GM12878 (cell line): Measurements from ENCODE around the gene CACNA2D1. TPM values are rescaled to one million over a fixed set of nuclear protein-coding genes. Genes with fewer than 3 reads are reported as not detected.

ENCODE experiments used
- ATAC-seq: fragments of 200-7000 bp; cut with Tn5 transposase; 3 replicates; pipeline ENCODE4 v1.9.1; 2020; ENCODE audit warnings: mild to moderate bottlenecking, moderate library complexity
- BruUV-seq: library from RNA; stranded (reverse); fragments of 400-500 nt; replicated peaks from 2 replicates; lab custom pipeline; 2021; lab: Mats Ljungman, UMichigan
- CTCF ChIA-PET: fragments of 300-600 bp; sonication (Branson Sonifier 250); formaldehyde crosslinking; extraction: SDS; loops from one replicate; lab custom pipeline; 2021; ENCODE audit warnings: inconsistent platforms; lab: Yijun Ruan, JAX
- POLR2A ChIA-PET: fragments of 350-600 bp; formaldehyde crosslinking; extraction: SDS; loops from one replicate; lab custom pipeline; 2021; ENCODE audit warnings: inconsistent platforms; lab: Charles Lee
- RAD21 ChIA-PET: fragments of 300-600 bp; sonication (Branson Sonifier 250); formaldehyde crosslinking; loops from one replicate; lab custom pipeline; 2023; ENCODE audit warnings: antibody characterized with exemption; ENCODE audit not compliant: unreplicated experiment; lab: Charles Lee
- SMC1A ChIA-PET: fragments of 300-600 bp; sonication (Branson Sonifier 250); formaldehyde crosslinking; loops from one replicate; lab custom pipeline; 2023; ENCODE audit not compliant: unreplicated experiment, uncharacterized antibody; lab: Charles Lee
- DNase-seq: peaks from one replicate; pipeline ENCODE4 v3.0.0-alpha.2; 2011; ENCODE audit warnings: low read depth, low spot score
- FAIRE-seq: peaks from 3 replicates; lab custom pipeline; 2011; peaks lifted over from hg19 to GRCh38; lab: Jason Lieb, UNC
- H2AFZ ChIP-seq: 2 replicates; pipeline ENCODE4 v1.6.0; 2011; ENCODE audit warnings: low read depth, low read length, control low read depth; ENCODE audit not compliant: control insufficient read depth
- H3K27ac ChIP-seq: 2 replicates; pipeline ENCODE4 v1.5.1; 2011; ENCODE audit warnings: control low read depth; ENCODE audit not compliant: control insufficient read depth, insufficient read depth
- H3K27me3 ChIP-seq, 2 experiments: replicated peaks in 1 of 2; 2 replicates each; pipeline versions ENCODE4 v1.6.0 to v1.6.1; 2011; ENCODE audit warnings: low read length in 1 of 2; ENCODE audit not compliant: control insufficient read depth in 2 of 2, insufficient read depth in 2 of 2
- H3K36me3 ChIP-seq, 2 experiments: 2 replicates each; pipeline ENCODE4 v1.5.1; 2011; ENCODE audit warnings: low read length in 1 of 2; ENCODE audit not compliant: control insufficient read depth in 2 of 2, insufficient read depth in 2 of 2
- H3K4me1 ChIP-seq: 2 replicates; pipeline ENCODE4 v1.6.1; 2011; ENCODE audit warnings: mild to moderate bottlenecking, low read length, moderate library complexity, mixed read lengths; ENCODE audit not compliant: control insufficient read depth, insufficient read depth
- H3K4me2 ChIP-seq: 2 replicates; pipeline ENCODE4 v1.6.0; 2011; ENCODE audit warnings: control low read depth; ENCODE audit not compliant: control insufficient read depth, insufficient read depth
- H3K4me3 ChIP-seq: fragments of 200-600 bp; sonication (generic); 2 replicates; pipeline ENCODE4 v1.5.1; 2016
- H3K79me2 ChIP-seq: 2 replicates; pipeline ENCODE4 v1.6.0; 2011; ENCODE audit warnings: low read length; ENCODE audit not compliant: control insufficient read depth, insufficient read depth
- H3K9ac ChIP-seq: 2 replicates; pipeline ENCODE4 v1.8.0; 2011; ENCODE audit warnings: low read length, control low read depth, mixed read lengths; ENCODE audit not compliant: control insufficient read depth, insufficient read depth
- H3K9me3 ChIP-seq: replicated peaks from 3 replicates; pipeline ENCODE4 v1.5.1; 2011; ENCODE audit warnings: mild to moderate bottlenecking, low read length; ENCODE audit not compliant: control insufficient read depth, insufficient read depth
- H4K20me1 ChIP-seq: 2 replicates; pipeline ENCODE4 v1.6.0; 2011; ENCODE audit not compliant: control insufficient read depth, insufficient read depth
- CBX5 ChIP-seq: sonication (generic); IDR thresholded peaks from 2 replicates; pipeline ENCODE4 v1.6.1; 2016; ENCODE audit warnings: low read depth, moderate library complexity, mild to moderate bottlenecking, inconsistent platforms
- MXI1 ChIP-seq: fragments of 150-350 bp; IDR thresholded peaks from 2 replicates; pipeline ENCODE4 v1.6.1; 2011; ENCODE audit warnings: low read depth, mild to moderate bottlenecking, inconsistent platforms, low read length, improper control_type of control experiment
- SREBF2 ChIP-seq: IDR thresholded peaks from 2 replicates; pipeline ENCODE4 v1.6.1; 2012; ENCODE audit warnings: mild to moderate bottlenecking, low read length
- ZNF24 ChIP-seq: fragments of 450-650 bp; IDR thresholded peaks from 2 replicates; pipeline ENCODE4 v1.6.1; 2017; ENCODE audit warnings: antibody characterized with exemption, mild to moderate bottlenecking
- WGBS: methylation state at CpG from one replicate; pipeline ENCODE4 v1.1.6; 2016; ENCODE audit warnings: low lambda C conversion rate; ENCODE audit not compliant: insufficient replicate concordance, insufficient coverage; ENCODE audit errors: missing lambda C conversion rate; 5-methylcytosine and 5-hydroxymethylcytosine counted together
- in situ Hi-C: fragments of 300-500 bp; cut with MboI; formaldehyde crosslinking; loops from 9 replicates; pipeline ENCODE4 v1.14.3; 2018; ENCODE audit warnings: mixed read lengths
- intact Hi-C: fragments of 100-400 bp; cut with micrococcal nuclease; formaldehyde crosslinking; loops from one replicate; pipeline ENCODE4 v1.14.2; 2022; ENCODE audit not compliant: unreplicated experiment
- polyA plus RNA-seq, 11 experiments: library from polyadenylated mRNA; depleted of rRNA in 4 of 11; unstranded in 6 of 11; stranded (reverse) in 5 of 11; fragments of >200 nt; fragmentation: Nextera tagmentation in 4 of 11; fragmentation: Illumina TruSeq in 1 of 11; extraction: Ambion mirVana in 4 of 11; extraction: Trizol in 1 of 11; gene quantifications; 1 replicate in 1 of 11; 2 replicates in 10 of 11; pipeline versions ENCODE4 v1.2.1 to v1.2.3, GENCODE V29; 2011 to 2016; ENCODE audit warnings: inconsistent platforms in 2 of 11, missing spikeins in 2 of 11, low read depth in 1 of 11
- total RNA-seq, 4 experiments: library from RNA; depleted of rRNA in 3 of 4; stranded (reverse); fragments of >200 nt in 3 of 4; fragmentation: Illumina TruSeq in 1 of 4; extraction: Trizol in 1 of 4; gene quantifications; 2 replicates each; pipeline versions ENCODE4 v1.2.1 to v1.2.3, GENCODE V29; 2013 to 2021
- TF ChIP-seq, protein P1 (sequence below): IDR thresholded peaks from 2 replicates; pipeline ENCODE4 v1.6.1; 2011; ENCODE audit warnings: low read depth, mild to moderate bottlenecking, low read length, moderate library complexity, borderline replicate concordance; ENCODE audit errors: extremely low read depth
- TF ChIP-seq, protein P2 (sequence below): fragments of 150-350 bp; IDR thresholded peaks from 2 replicates; pipeline ENCODE4 v1.6.1; 2016; ENCODE audit warnings: low read depth, low read length

Gene CACNA2D1
- total and polyA plus RNA-seq, 10 of the 15 experiments (the other 5 are each of a cell fraction or from before 2014, with no cell fraction given) = 0.14 to 14.8 (median 0.97) TPM

DNA sequence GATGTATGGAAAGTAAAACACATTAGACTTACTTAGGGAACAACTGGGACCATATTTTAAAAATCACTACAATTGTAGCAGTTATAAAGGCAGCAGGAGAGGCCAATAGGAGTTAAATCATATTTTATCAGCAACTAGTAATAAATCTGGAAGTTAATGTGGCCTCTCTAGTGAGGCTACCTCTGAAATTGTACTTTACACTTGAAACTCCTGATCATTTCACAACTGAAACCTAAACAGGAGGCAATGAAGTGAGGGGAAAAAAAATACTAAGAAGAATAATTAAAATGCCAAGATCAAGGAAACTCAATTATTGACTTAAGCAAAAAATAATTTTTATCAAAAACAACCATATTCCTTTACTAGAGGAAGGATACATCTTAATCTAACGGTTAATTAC lies 408.1 kb downstream of the CACNA2D1 start:
- BruUV-seq = no TSS peak
- Histone ChIP-seq H2AFZ (no peak overlapping the region), H3K36me3 (no peaks in the 10 kb centered on the region), H3K9ac (no peak overlapping the region), H3K4me2 (no peak overlapping the region), H4K20me1 (no peaks in the 10 kb centered on the region), H3K9me3 (no peaks in the 10 kb centered on the region), H3K27ac (no peak overlapping the region), H3K4me3 (no peak overlapping the region), H3K27me3 (no peaks in the 10 kb centered on the region), H3K4me1 (no peaks in the 10 kb centered on the region), H3K79me2 (no peaks in the 10 kb centered on the region)
- POLR2A ChIA-PET = no interaction called here
- RAD21 ChIA-PET = interaction anchor here (0.7 to 2.9 kb wide), 4 partner anchors 10 to 551 kb away, joined by 3 to 13 read pairs (median 4); no protein-coding TSS in a partner anchor
- WGBS = 0% methylated on average over 1 of the region's 1 CpG
- TF ChIP-seq, protein P1, sequence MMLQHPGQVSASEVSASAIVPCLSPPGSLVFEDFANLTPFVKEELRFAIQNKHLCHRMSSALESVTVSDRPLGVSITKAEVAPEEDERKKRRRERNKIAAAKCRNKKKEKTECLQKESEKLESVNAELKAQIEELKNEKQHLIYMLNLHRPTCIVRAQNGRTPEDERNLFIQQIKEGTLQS = no peak
- TF ChIP-seq MXI1 (no peak), SREBF2 (no peak), CBX5 (no peak), ZNF24 (peak; percentile 42; the same call in 1 of the 2 replicates)
- TF ChIP-seq, protein P2, sequence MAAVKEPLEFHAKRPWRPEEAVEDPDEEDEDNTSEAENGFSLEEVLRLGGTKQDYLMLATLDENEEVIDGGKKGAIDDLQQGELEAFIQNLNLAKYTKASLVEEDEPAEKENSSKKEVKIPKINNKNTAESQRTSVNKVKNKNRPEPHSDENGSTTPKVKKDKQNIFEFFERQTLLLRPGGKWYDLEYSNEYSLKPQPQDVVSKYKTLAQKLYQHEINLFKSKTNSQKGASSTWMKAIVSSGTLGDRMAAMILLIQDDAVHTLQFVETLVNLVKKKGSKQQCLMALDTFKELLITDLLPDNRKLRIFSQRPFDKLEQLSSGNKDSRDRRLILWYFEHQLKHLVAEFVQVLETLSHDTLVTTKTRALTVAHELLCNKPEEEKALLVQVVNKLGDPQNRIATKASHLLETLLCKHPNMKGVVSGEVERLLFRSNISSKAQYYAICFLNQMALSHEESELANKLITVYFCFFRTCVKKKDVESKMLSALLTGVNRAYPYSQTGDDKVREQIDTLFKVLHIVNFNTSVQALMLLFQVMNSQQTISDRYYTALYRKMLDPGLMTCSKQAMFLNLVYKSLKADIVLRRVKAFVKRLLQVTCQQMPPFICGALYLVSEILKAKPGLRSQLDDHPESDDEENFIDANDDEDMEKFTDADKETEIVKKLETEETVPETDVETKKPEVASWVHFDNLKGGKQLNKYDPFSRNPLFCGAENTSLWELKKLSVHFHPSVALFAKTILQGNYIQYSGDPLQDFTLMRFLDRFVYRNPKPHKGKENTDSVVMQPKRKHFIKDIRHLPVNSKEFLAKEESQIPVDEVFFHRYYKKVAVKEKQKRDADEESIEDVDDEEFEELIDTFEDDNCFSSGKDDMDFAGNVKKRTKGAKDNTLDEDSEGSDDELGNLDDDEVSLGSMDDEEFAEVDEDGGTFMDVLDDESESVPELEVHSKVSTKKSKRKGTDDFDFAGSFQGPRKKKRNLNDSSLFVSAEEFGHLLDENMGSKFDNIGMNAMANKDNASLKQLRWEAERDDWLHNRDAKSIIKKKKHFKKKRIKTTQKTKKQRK = no peak
- CTCF ChIA-PET = interaction anchor here (1.2 to 1.8 kb wide), 3 partner anchors 10 to 688 kb away, joined by 3 to 5 read pairs (median 4); no protein-coding TSS in a partner anchor
- FAIRE-seq = no peak
- SMC1A ChIA-PET = interaction anchor here (1.0 to 1.6 kb wide), 5 partner anchors 10 to 536 kb away, joined by 3 to 6 read pairs (median 4); no protein-coding TSS in a partner anchor
- ATAC-seq = peak; percentile 67
- DNase-seq = no peak
- in situ Hi-C loops = no loop called here
- intact Hi-C loops = no loop called here
